ENCODE measurements around the gene SYNJ2BP.

Gene SYNJ2BP

GRCh38 chr14:70391493-70392391 lies 25.1 kb downstream of the SYNJ2BP start:
- DNase-seq = no peak

GRCh38 chr14:70382536-70382935 lies 34.4 kb downstream of the SYNJ2BP start:
- DNase-seq = no peak

- DNase-seq = no peak
These were observed 36.1 kb downstream of the SYNJ2BP start for GRCh38 chr14:70380824-70381223.

GRCh38 chr14:70378696-70379095 lies 38.2 kb downstream of the SYNJ2BP start:
- DNase-seq = no peak
